ENCODE data around the gene IRF8.

IRF8 gene

GRCh38 chr16:85931596-85932402, 32.8 kb downstream of the IRF8 start:
- H3K4me3 ChIP-seq (ENCODE audit: control insufficient read depth, low read depth, low read length), result no peak overlapping the region
- TF ChIP-seq CTCF (IDR thresholded peaks at IDR 0.05; ENCODE audit: control insufficient read depth, insufficient read depth, low read depth, low read length, missing control alignments), result no peak
- no peak for DNase-seq (ENCODE audit: low read depth)

- TF ChIP-seq CTCF (IDR thresholded peaks at IDR 0.05; ENCODE audit: control insufficient read depth, insufficient read depth, low read depth, low read length, missing control alignments), result no peak
- no peak for DNase-seq (ENCODE audit: low read depth)
- no peak overlapping the region for H3K4me3 ChIP-seq (ENCODE audit: control insufficient read depth, low read depth, low read length)
These were observed 35.2 kb downstream of the IRF8 start for GRCh38 chr16:85934210-85934609.

- no peak for DNase-seq (ENCODE audit: low read depth)
- no peak for TF ChIP-seq CTCF (IDR thresholded peaks at IDR 0.05; ENCODE audit: control insufficient read depth, insufficient read depth, low read depth, low read length, missing control alignments)
- no peak overlapping the region for H3K4me3 ChIP-seq (ENCODE audit: control insufficient read depth, low read depth, low read length)
These were observed 36.5 kb downstream of the IRF8 start for GRCh38 chr16:85935391-85935973.

GRCh38 chr16:85935974-85936760, 37.2 kb downstream of the IRF8 start:
- H3K4me3 ChIP-seq (ENCODE audit: control insufficient read depth, low read depth, low read length), result no peak overlapping the region
- no peak for TF ChIP-seq CTCF (IDR thresholded peaks at IDR 0.05; ENCODE audit: control insufficient read depth, insufficient read depth, low read depth, low read length, missing control alignments)
- DNase-seq (ENCODE audit: low read depth), result no peak

- no peak overlapping the region for H3K4me3 ChIP-seq (ENCODE audit: control insufficient read depth, low read depth, low read length)
- TF ChIP-seq CTCF (IDR thresholded peaks at IDR 0.05; ENCODE audit: control insufficient read depth, insufficient read depth, low read depth, low read length, missing control alignments), result no peak
These were observed 37.9 kb downstream of the IRF8 start for GRCh38 chr16:85936816-85937215.

GRCh38 chr16:85940214-85940613, 41.3 kb downstream of the IRF8 start:
- no peak for TF ChIP-seq CTCF (IDR thresholded peaks at IDR 0.05; ENCODE audit: control insufficient read depth, insufficient read depth, low read depth, low read length, missing control alignments)
- DNase-seq (ENCODE audit: low read depth), result no peak

More at GRCh38 chr16:85936816-85937215, 37.9 kb downstream of the IRF8 start:
- DNase-seq (ENCODE audit: low read depth), result no peak

More at GRCh38 chr16:85940214-85940613, 41.3 kb downstream of the IRF8 start:
- no peak overlapping the region for H3K4me3 ChIP-seq (ENCODE audit: control insufficient read depth, low read depth, low read length)
